Common myeloid progenitor, CD34-positive (primary cell): ENCODE data around the gene DOCK6.
A peak's percentile ranks its signal among the peaks of the same experiment; 100 is the strongest.

ENCODE experiments used
- CTCF ChIA-PET: fragments of 350-600 bp; sonication (Branson Sonifier 250); formaldehyde crosslinking; loops from one replicate; lab custom pipeline; 2021; ENCODE audit warnings: antibody characterized with exemption; lab: Charles Lee
- POLR2A ChIA-PET: fragments of 350-600 bp; sonication (Branson Sonifier 250); formaldehyde crosslinking; loops from one replicate; lab custom pipeline; 2021; ENCODE audit warnings: antibody characterized with exemption; lab: Charles Lee
- DNase-seq, 3 donors: peaks; one replicate each; pipeline versions ENCODE4 v3.0.0 to v3.0.0-alpha.2; 2013
- H3K27ac ChIP-seq, 2 experiments: 1 replicate in 1 of 2; 2 replicates in 1 of 2; pipeline ENCODE4 v1.7.0; 2013; ENCODE audit warnings: inconsistent platforms in 2 of 2, low read length in 2 of 2, mild to moderate bottlenecking in 2 of 2, low read depth in 1 of 2, moderate library complexity in 1 of 2; ENCODE audit not compliant: severe bottlenecking in 2 of 2, insufficient read depth in 1 of 2, poor library complexity in 1 of 2
- H3K27me3 ChIP-seq, 5 experiments: replicated peaks in 2 of 5; 1 replicate in 3 of 5; 2 replicates in 2 of 5; pipeline versions ENCODE4 v1.6.1 to v1.7.0; 2013; ENCODE audit warnings: low read length in 4 of 5, mild to moderate bottlenecking in 2 of 5, moderate library complexity in 2 of 5, inconsistent platforms in 1 of 5; ENCODE audit not compliant: insufficient read depth in 5 of 5, control insufficient read depth in 4 of 5
- H3K36me3 ChIP-seq, 4 experiments: 1 replicate in 2 of 4; 2 replicates in 2 of 4; pipeline versions ENCODE4 v1.6.1 to v1.7.0; 2013; ENCODE audit warnings: low read length in 3 of 4, control low read depth in 1 of 4, mild to moderate bottlenecking in 1 of 4; ENCODE audit not compliant: control insufficient read depth in 4 of 4, insufficient read depth in 4 of 4
- H3K4me1 ChIP-seq, 4 experiments: 1 replicate in 3 of 4; 2 replicates in 1 of 4; pipeline versions ENCODE4 v1.6.1 to v1.7.1; 2013; ENCODE audit warnings: low read length in 3 of 4, mild to moderate bottlenecking in 3 of 4, control low read depth in 1 of 4, inconsistent platforms in 1 of 4, moderate library complexity in 1 of 4; ENCODE audit not compliant: control insufficient read depth in 4 of 4, insufficient read depth in 4 of 4; ENCODE audit errors: control extremely low read depth in 1 of 4
- H3K4me3 ChIP-seq, 7 experiments: 1 replicate in 4 of 7; 2 replicates in 3 of 7; pipeline versions ENCODE4 v1.5.1 to v1.7.0; 2013; ENCODE audit warnings: mild to moderate bottlenecking in 7 of 7, low read length in 6 of 7, moderate library complexity in 6 of 7, inconsistent platforms in 2 of 7, low read depth in 2 of 7, control low read depth in 1 of 7; ENCODE audit not compliant: insufficient read depth in 4 of 7, control insufficient read depth in 1 of 7; ENCODE audit errors: extremely low read depth in 1 of 7
- H3K9me3 ChIP-seq, 5 experiments: 1 replicate in 4 of 5; 2 replicates in 1 of 5; pipeline versions ENCODE4 v1.6.1 to v1.7.1; 2013; ENCODE audit warnings: low read length in 4 of 5, mild to moderate bottlenecking in 2 of 5, inconsistent platforms in 1 of 5, low read depth in 1 of 5, moderate library complexity in 1 of 5; ENCODE audit not compliant: control insufficient read depth in 4 of 5, insufficient read depth in 2 of 5; ENCODE audit errors: control extremely low read depth in 1 of 5
- WGBS: methylation state at CpG from one replicate; pipeline ENCODE4 v1.1.5; 2013; ENCODE audit not compliant: insufficient coverage; 5-methylcytosine and 5-hydroxymethylcytosine counted together

DOCK6 gene

DNA sequence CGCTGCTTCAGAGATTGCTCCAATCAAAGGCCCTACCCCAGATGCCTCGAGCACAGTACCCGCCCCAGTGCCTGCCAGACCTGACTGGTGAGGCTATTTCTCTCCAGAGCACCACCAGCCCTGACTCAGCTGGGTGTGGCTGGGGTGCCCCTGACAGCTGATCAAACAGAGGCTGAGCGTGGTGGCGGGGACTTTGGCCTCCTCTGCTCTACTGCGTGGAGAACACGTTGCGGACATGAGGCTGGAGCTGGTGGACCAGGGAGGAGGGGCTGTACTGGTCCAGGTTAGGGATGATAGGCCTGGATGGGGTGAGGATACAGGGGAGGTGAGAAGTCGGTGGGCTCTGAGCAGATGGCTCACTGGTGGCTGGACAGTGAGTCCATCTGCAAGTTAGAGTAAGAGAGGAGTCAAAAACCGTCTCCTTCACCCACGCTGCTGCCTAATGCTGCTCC is 3.5 kb upstream of the DOCK6 start:
- 98% methylated on average over 7 of the region's 11 CpGs for WGBS
- peaks cover 0 to 27% (median 20%) of the 10 kb centered on the region in 4 experiments for H3K4me1 ChIP-seq
- H3K27ac ChIP-seq: no peak overlapping the region
- no peaks in the 10 kb centered on the region for H3K36me3 ChIP-seq
- H3K9me3 ChIP-seq: no peaks in the 10 kb centered on the region
- ChIA-PET CTCF (interaction anchor here (1.0 to 1.5 kb wide), 3 partner anchors 10 to 16 kb away, joined by 3 to 5 read pairs (median 3); no protein-coding TSS in a partner anchor), POLR2A (no interaction called here)
- no peak overlapping the region for H3K4me3 ChIP-seq
- H3K27me3 ChIP-seq: peaks cover 0 to 20% (median 17%) of the 10 kb centered on the region in 5 experiments
- no peak for DNase-seq

- no peak overlapping the region for H3K27ac ChIP-seq
- no peaks in the 10 kb centered on the region for H3K9me3 ChIP-seq
- ChIA-PET POLR2A (no interaction called here), CTCF (interaction anchor here (1.0 to 1.5 kb wide), 4 partner anchors 9 to 18 kb away, joined by 3 to 5 read pairs (median 4); no protein-coding TSS in a partner anchor)
- H3K36me3 ChIP-seq: no peaks in the 10 kb centered on the region
- H3K27me3 ChIP-seq: peaks cover 0 to 20% (median 17%) of the 10 kb centered on the region in 5 experiments
- H3K4me1 ChIP-seq: peaks cover 0 to 27% (median 20%) of the 10 kb centered on the region in 4 experiments
- DNase-seq: no peak
- no peak overlapping the region for H3K4me3 ChIP-seq
- WGBS: 97% methylated on average over 6 of the region's 6 CpGs
Observed at GRCh38 chr19:11265177-11265784, 3.0 kb upstream of the DOCK6 start.

- H3K27me3 ChIP-seq: peaks cover 0 to 21% (median 18%) of the 10 kb centered on the region in 5 experiments
- POLR2A ChIA-PET: no interaction called here
- peaks cover 0 to 26% (median 19%) of the 10 kb centered on the region in 4 experiments for H3K4me1 ChIP-seq
- H3K9me3 ChIP-seq: no peaks in the 10 kb centered on the region
- no peak overlapping the region for H3K4me3 ChIP-seq
- CTCF ChIA-PET: interaction anchor here (1.5 kb wide), 2 partner anchors 9 to 19 kb away, joined by 4 to 5 read pairs; no protein-coding TSS in a partner anchor
- H3K27ac ChIP-seq: no peak overlapping the region
- DNase-seq: no peak
- WGBS: 91% methylated on average over 14 of the region's 19 CpGs
- no peaks in the 10 kb centered on the region for H3K36me3 ChIP-seq
Observed at GRCh38 chr19:11264452-11265176, 2.3 kb upstream of the DOCK6 start.

DNA sequence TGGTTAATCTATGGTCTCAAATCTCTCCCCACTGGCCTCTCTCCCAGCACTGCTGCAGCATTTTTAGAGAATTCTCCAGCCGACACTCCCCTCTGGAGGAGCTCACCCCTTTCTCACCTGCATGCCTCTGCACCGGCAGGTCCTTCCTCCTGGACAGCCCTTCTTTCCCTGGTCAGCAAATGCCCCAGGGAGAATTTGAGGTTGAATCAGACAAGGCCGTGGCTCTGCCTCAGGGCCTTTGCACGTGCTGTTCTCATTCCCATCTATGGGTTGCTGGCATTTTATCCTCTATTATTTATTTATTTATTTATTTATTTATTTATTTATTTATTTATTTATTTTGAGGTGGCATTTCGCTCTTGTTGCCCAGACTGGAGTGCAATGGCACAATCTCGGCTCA is 1.4 kb upstream of the DOCK6 start:
- no peaks in the 10 kb centered on the region for H3K36me3 ChIP-seq
- no peak for DNase-seq
- CTCF ChIA-PET: interaction anchor here (1.1 to 1.5 kb wide), 2 partner anchors 9 to 20 kb away, joined by 3 to 4 read pairs; no protein-coding TSS in a partner anchor

GRCh38 chr19:11261431-11261970 is 823 bp downstream of the DOCK6 start:
- POLR2A ChIA-PET: no interaction called here
- Histone ChIP-seq H3K9me3 (no peaks in the 10 kb centered on the region), H3K4me3 (peak overlapping the region in 5 of 7 experiments; percentile 23 to 72 (median 57)), H3K4me1 (peaks cover 0 to 9% (median 6%) of the 10 kb centered on the region in 4 experiments), H3K27me3 (peaks cover 0 to 21% (median 18%) of the 10 kb centered on the region in 5 experiments), H3K36me3 (no peaks in the 10 kb centered on the region), H3K27ac (no peak overlapping the region)
- 51% methylated on average over 10 of the region's 18 CpGs for WGBS
- no peak for DNase-seq
- CTCF ChIA-PET: interaction anchor here (1.5 kb wide), 1 partner anchor 9 kb away, joined by 3 read pairs; no protein-coding TSS in a partner anchor

More for the DNA sequence above, 1.4 kb upstream of the DOCK6 start:
- Histone ChIP-seq H3K27ac (no peak overlapping the region), H3K4me3 (no peak overlapping the region), H3K27me3 (peaks cover 0 to 21% (median 18%) of the 10 kb centered on the region in 5 experiments), H3K4me1 (peaks cover 0 to 18% (median 11%) of the 10 kb centered on the region in 4 experiments), H3K9me3 (no peaks in the 10 kb centered on the region)
- 100% methylated on average over 2 of the region's 6 CpGs for WGBS
- POLR2A ChIA-PET: no interaction called here

GRCh38 chr19:11260996-11261395 is 1.3 kb downstream of the DOCK6 start:
- WGBS: 91% methylated on average over 5 of the region's 5 CpGs
- Histone ChIP-seq H3K36me3 (no peaks in the 10 kb centered on the region), H3K4me1 (peaks cover 0 to 12% (median 7%) of the 10 kb centered on the region in 4 experiments), H3K27ac (no peak overlapping the region), H3K9me3 (no peaks in the 10 kb centered on the region), H3K27me3 (peaks cover 0 to 23% (median 17%) of the 10 kb centered on the region in 5 experiments), H3K4me3 (no peak overlapping the region)
- ChIA-PET CTCF (interaction anchor here (1.0 to 1.5 kb wide), 2 partner anchors 9 to 17 kb away, joined by 3 read pairs; no protein-coding TSS in a partner anchor), POLR2A (no interaction called here)
- no peak for DNase-seq
